HTR-8/SVneo (cell line): ENCODE results near the gene GNAI3.

Experiments
- DNase-seq: peaks from one replicate; pipeline ENCODE4 v3.0.0; 2011; ENCODE audit warnings: low spot score, mixed read lengths; ENCODE audit not compliant: insufficient read length
- FAIRE-seq: peaks from 2 replicates; lab custom pipeline; 2011; peaks lifted over from hg19 to GRCh38; lab: Jason Lieb, UNC

The GNAI3 gene

GRCh38 chr1:109621379-109622136, 73.1 kb downstream of the GNAI3 start:
- FAIRE-seq (no peak), DNase-seq (no peak)

- FAIRE-seq: no peak
- DNase-seq: no peak
These were observed 73.9 kb downstream of the GNAI3 start for GRCh38 chr1:109622137-109622892.

GRCh38 chr1:109622895-109623294, 74.5 kb downstream of the GNAI3 start:
- FAIRE-seq (no peak), DNase-seq (no peak)

GRCh38 chr1:109623601-109624161, 75.3 kb downstream of the GNAI3 start:
- FAIRE-seq: no peak
- no peak for DNase-seq

- DNase-seq: no peak
- no peak for FAIRE-seq
These were observed 76.0 kb downstream of the GNAI3 start for GRCh38 chr1:109624201-109625010.

- FAIRE-seq (no peak), DNase-seq (no peak)
These were observed 76.8 kb downstream of the GNAI3 start for GRCh38 chr1:109625176-109625575.

- DNase-seq: no peak
- FAIRE-seq: no peak
These were observed 77.5 kb downstream of the GNAI3 start for GRCh38 chr1:109625601-109626560.

- FAIRE-seq (no peak), DNase-seq (no peak)
These were observed 78.4 kb downstream of the GNAI3 start for GRCh38 chr1:109626682-109627408.

GRCh38 chr1:109627692-109628399, 79.4 kb downstream of the GNAI3 start:
- FAIRE-seq: no peak

GRCh38 chr1:109628540-109629321, 80.3 kb downstream of the GNAI3 start:
- FAIRE-seq (no peak), DNase-seq (no peak)

More at GRCh38 chr1:109627692-109628399, 79.4 kb downstream of the GNAI3 start:
- DNase-seq: no peak

- DNase-seq (no peak), FAIRE-seq (no peak)
These were observed 81.1 kb downstream of the GNAI3 start for GRCh38 chr1:109629372-109630030.

GRCh38 chr1:109630081-109630897, 81.9 kb downstream of the GNAI3 start:
- FAIRE-seq: no peak
- DNase-seq: no peak

GRCh38 chr1:109630898-109631512, 82.6 kb downstream of the GNAI3 start:
- DNase-seq (no peak), FAIRE-seq (no peak)

GRCh38 chr1:109631513-109632505, 83.4 kb downstream of the GNAI3 start:
- FAIRE-seq: no peak
- DNase-seq: no peak
